OCI-LY3 (cell line): ENCODE measurements around the gene LSMEM2.

Experiments used
- H2AFZ ChIP-seq: fragments of 200-600, 300-600 bp; shearing (Covaris generic); 2 replicates; pipeline ENCODE4 v1.6.0; 2014; ENCODE audit warnings: antibody characterized with exemption, low read depth, low read length
- H3K27ac ChIP-seq: fragments of 200-600, 300-600 bp; sonication (generic); 2 replicates; pipeline ENCODE4 v1.5.1; 2014; ENCODE audit warnings: mild to moderate bottlenecking, low read length, moderate library complexity, mixed read lengths
- H3K27me3 ChIP-seq: fragments of 200-600, 300-600 bp; sonication (generic); 2 replicates; pipeline ENCODE4 v1.6.1; 2014; ENCODE audit warnings: low read depth, low read length, mixed read lengths
- H3K36me3 ChIP-seq: fragments of 200-600, 300-600 bp; sonication (generic); replicated peaks from 2 replicates; pipeline ENCODE3; 2014; ENCODE audit warnings: low read depth, low read length, mixed read lengths
- H3K4me1 ChIP-seq: fragments of 300-600, 200-600 bp; sonication (generic); 2 replicates; pipeline ENCODE4 v1.6.1; 2014; ENCODE audit warnings: low read length, mixed read lengths
- H3K4me2 ChIP-seq: fragments of 200-600, 300-600 bp; sonication (generic); 2 replicates; pipeline ENCODE4 v1.6.1; 2014; ENCODE audit warnings: low read length, mixed read lengths
- H3K4me3 ChIP-seq: fragments of 300-600, 200-600 bp; sonication (generic); 2 replicates; pipeline ENCODE4 v1.5.1; 2014; ENCODE audit warnings: antibody characterized with exemption, mild to moderate bottlenecking, low read length, moderate library complexity
- H3K79me2 ChIP-seq: fragments of 300-600, 200-600 bp; shearing (Covaris generic); 2 replicates; pipeline ENCODE4 v1.6.1; 2014; ENCODE audit warnings: mild to moderate bottlenecking, low read length, mixed read lengths
- H3K9ac ChIP-seq: fragments of 300-600, 200-600 bp; shearing (Covaris generic); 2 replicates; pipeline ENCODE4 v1.6.0; 2014; ENCODE audit warnings: mild to moderate bottlenecking, low read length, moderate library complexity
- H3K9me3 ChIP-seq: fragments of 200-600, 300-600 bp; shearing (Covaris generic); 2 replicates; pipeline ENCODE4 v1.6.1; 2014; ENCODE audit warnings: low read length, mixed read lengths; ENCODE audit not compliant: insufficient read depth
- H4K20me1 ChIP-seq: fragments of 200-600, 300-600 bp; sonication (generic); 2 replicates; pipeline ENCODE4 v1.6.1; 2016; ENCODE audit warnings: low read length, mixed read lengths; ENCODE audit not compliant: insufficient read depth
- EZH2phosphoT487 ChIP-seq: fragments of 200-600 bp; shearing (Covaris generic); IDR thresholded peaks from 2 replicates; pipeline ENCODE4 v1.6.1; 2018; ENCODE audit warnings: antibody characterized with exemption, mixed run types, low read depth
- TF ChIP-seq, protein P1 (sequence below): fragments of 200-600, 300-600 bp; sonication (generic); IDR thresholded peaks from 2 replicates; pipeline ENCODE4 v1.5.1; 2014; ENCODE audit warnings: antibody characterized with exemption, low read length, low read depth

Gene LSMEM2

DNA sequence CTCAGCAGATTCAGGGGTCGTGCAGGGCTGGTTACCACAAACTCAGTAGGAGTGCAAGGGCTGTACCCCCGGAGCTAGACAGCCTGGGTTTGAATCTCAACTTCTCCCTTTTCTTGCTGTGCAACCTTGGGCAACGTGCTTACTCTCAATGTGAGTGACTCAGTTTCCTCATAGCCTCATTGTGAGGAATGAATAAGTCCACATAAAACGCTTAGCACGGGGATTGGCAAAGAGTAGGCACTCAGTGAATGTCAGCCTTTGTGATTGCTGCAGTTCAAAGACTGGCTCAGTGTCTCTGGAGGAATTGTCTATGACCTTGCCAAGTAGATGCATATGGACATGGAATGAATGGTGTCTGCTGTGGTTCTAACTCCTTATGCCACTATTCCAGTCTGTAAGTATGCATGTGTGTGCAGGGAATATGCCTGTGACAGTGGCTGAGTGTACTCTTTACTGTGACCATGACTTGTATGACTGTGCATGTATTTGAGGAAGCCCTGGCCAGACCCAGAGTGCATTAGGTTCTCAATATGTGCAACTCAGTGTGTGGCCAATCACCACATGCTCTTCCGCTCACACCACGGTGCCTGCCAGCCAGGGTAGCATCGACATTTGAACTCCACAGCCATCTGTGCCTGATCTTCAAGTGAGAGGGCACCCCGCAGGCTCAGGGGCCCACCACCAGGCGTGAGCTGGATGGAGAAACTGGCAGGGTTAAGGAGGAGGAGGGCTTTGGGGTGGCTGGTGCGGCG lies 21.2 kb downstream of the LSMEM2 start:
- Histone ChIP-seq H4K20me1 (no peaks in the 10 kb centered on the region), H2AFZ (peak overlapping the region; percentile 38; the same call in 1 of the 2 replicates), H3K36me3 (no peaks in the 10 kb centered on the region), H3K9ac (peak overlapping the region; percentile 56), H3K4me2 (peak overlapping the region; percentile 83), H3K9me3 (no peaks in the 10 kb centered on the region), H3K79me2 (0 out of 2 replicates have a peak, but pooled peaks cover 7% of the 10 kb centered on the region), H3K27me3 (no peaks in the 10 kb centered on the region), H3K27ac (peak overlapping the region; percentile 10; the same call in 1 of the 2 replicates), H3K4me3 (peak overlapping the region; percentile 78), H3K4me1 (peaks cover 16% of the 10 kb centered on the region)
- no peak for TF ChIP-seq EZH2phosphoT487
- TF ChIP-seq, protein P1, sequence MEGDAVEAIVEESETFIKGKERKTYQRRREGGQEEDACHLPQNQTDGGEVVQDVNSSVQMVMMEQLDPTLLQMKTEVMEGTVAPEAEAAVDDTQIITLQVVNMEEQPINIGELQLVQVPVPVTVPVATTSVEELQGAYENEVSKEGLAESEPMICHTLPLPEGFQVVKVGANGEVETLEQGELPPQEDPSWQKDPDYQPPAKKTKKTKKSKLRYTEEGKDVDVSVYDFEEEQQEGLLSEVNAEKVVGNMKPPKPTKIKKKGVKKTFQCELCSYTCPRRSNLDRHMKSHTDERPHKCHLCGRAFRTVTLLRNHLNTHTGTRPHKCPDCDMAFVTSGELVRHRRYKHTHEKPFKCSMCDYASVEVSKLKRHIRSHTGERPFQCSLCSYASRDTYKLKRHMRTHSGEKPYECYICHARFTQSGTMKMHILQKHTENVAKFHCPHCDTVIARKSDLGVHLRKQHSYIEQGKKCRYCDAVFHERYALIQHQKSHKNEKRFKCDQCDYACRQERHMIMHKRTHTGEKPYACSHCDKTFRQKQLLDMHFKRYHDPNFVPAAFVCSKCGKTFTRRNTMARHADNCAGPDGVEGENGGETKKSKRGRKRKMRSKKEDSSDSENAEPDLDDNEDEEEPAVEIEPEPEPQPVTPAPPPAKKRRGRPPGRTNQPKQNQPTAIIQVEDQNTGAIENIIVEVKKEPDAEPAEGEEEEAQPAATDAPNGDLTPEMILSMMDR: no peak

- 0 out of 2 replicates have a peak, but pooled peaks cover 7% of the 10 kb centered on the region for H3K79me2 ChIP-seq
- no peak for TF ChIP-seq EZH2phosphoT487
- TF ChIP-seq, protein P1: no peak
- no peak overlapping the region for H3K27ac ChIP-seq
- H3K4me3 ChIP-seq: peak overlapping the region; percentile 78; the same call in 1 of the 2 replicates
- H4K20me1 ChIP-seq: no peaks in the 10 kb centered on the region
- no peaks in the 10 kb centered on the region for H3K36me3 ChIP-seq
- peak overlapping the region; percentile 83 for H3K4me2 ChIP-seq
- no peak overlapping the region for H2AFZ ChIP-seq
- H3K4me1 ChIP-seq: peaks cover 16% of the 10 kb centered on the region
- H3K9me3 ChIP-seq: no peaks in the 10 kb centered on the region
- H3K9ac ChIP-seq: no peak overlapping the region
- H3K27me3 ChIP-seq: no peaks in the 10 kb centered on the region
Observed at GRCh38 chr3:50300681-50301254, 21.9 kb downstream of the LSMEM2 start.

GRCh38 chr3:50302095-50303012 lies 23.5 kb downstream of the LSMEM2 start:
- H3K27ac ChIP-seq: no peak overlapping the region

More at GRCh38 chr3:50302095-50303012, 23.5 kb downstream of the LSMEM2 start:
- H4K20me1 ChIP-seq: no peaks in the 10 kb centered on the region
- peaks cover 16% of the 10 kb centered on the region for H3K4me1 ChIP-seq
- no peak overlapping the region for H2AFZ ChIP-seq
- H3K4me3 ChIP-seq: no peak overlapping the region
- H3K9ac ChIP-seq: no peak overlapping the region
- H3K27me3 ChIP-seq: no peaks in the 10 kb centered on the region
- no peak overlapping the region for H3K4me2 ChIP-seq
- TF ChIP-seq, protein P1: no peak
- no peak for TF ChIP-seq EZH2phosphoT487
- H3K9me3 ChIP-seq: 0 out of 2 replicates have a peak, but pooled peaks cover 3% of the 10 kb centered on the region
- H3K79me2 ChIP-seq: 0 out of 2 replicates have a peak, but pooled peaks cover 7% of the 10 kb centered on the region
- no peaks in the 10 kb centered on the region for H3K36me3 ChIP-seq
